A549 (cell line): ENCODE measurements around the gene KCNAB3.

ENCODE experiments used
- SMC3 ChIP-seq: fragments of >200 bp; sonication (Bioruptor Twin); formaldehyde crosslinking; IDR thresholded peaks from 3 replicates; pipeline ENCODE4 v1.6.1; 2018; ENCODE audit warnings: inconsistent platforms
- TF ChIP-seq, protein P1 (sequence below): fragments of >200 bp; sonication (Bioruptor Twin); formaldehyde crosslinking; IDR thresholded peaks from 3 replicates; pipeline ENCODE4 v1.5.1; 2016

DNA sequence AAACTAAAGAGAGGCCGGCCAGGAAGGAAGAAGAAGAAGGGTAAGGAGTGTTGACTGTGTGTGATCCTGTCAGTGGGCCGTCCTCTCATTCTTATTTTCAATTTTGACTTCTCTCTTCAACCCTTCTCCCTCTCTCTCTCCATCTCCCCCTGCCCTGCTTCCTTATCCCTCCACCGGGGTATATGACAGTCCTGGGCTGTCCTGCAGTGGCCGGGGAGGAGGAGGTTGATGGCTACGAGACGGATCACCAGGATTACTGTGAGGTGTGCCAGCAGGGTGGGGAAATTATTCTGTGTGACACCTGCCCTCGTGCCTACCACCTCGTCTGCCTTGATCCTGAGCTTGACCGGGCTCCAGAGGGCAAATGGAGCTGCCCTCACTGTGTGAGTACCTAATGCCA is 35.4 kb downstream of the KCNAB3 start:
- TF ChIP-seq, protein P1, sequence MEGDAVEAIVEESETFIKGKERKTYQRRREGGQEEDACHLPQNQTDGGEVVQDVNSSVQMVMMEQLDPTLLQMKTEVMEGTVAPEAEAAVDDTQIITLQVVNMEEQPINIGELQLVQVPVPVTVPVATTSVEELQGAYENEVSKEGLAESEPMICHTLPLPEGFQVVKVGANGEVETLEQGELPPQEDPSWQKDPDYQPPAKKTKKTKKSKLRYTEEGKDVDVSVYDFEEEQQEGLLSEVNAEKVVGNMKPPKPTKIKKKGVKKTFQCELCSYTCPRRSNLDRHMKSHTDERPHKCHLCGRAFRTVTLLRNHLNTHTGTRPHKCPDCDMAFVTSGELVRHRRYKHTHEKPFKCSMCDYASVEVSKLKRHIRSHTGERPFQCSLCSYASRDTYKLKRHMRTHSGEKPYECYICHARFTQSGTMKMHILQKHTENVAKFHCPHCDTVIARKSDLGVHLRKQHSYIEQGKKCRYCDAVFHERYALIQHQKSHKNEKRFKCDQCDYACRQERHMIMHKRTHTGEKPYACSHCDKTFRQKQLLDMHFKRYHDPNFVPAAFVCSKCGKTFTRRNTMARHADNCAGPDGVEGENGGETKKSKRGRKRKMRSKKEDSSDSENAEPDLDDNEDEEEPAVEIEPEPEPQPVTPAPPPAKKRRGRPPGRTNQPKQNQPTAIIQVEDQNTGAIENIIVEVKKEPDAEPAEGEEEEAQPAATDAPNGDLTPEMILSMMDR = no peak
- TF ChIP-seq SMC3 = no peak
